ENCODE results near the gene DHX30.

Gene DHX30

GRCh38 chr3:47847801-47848518, 45.0 kb downstream of the DHX30 start:
- TF ChIP-seq CTCF (conservative IDR thresholded peaks at IDR 0.05; ENCODE audit: low read depth), result no peak
- ChIA-PET CTCF (no interaction called here), POLR2A (ENCODE audit: low non-redundant PET) (no interaction called here)
- no peak for DNase-seq (ENCODE audit: low spot score)
- H3K27ac ChIP-seq, result peak overlapping the region; percentile 51

GRCh38 chr3:47848599-47849117, 45.7 kb downstream of the DHX30 start:
- H3K27ac ChIP-seq, result peak overlapping the region; percentile 51
- DNase-seq (ENCODE audit: low spot score), result no peak
- POLR2A ChIA-PET (ENCODE audit: low non-redundant PET), result no interaction called here
- CTCF ChIA-PET, result no interaction called here
- no peak for TF ChIP-seq CTCF (conservative IDR thresholded peaks at IDR 0.05; ENCODE audit: low read depth)

GRCh38 chr3:47849186-47849698, 46.3 kb downstream of the DHX30 start:
- no peak for DNase-seq (ENCODE audit: low spot score)
- H3K27ac ChIP-seq, result peak overlapping the region; percentile 51
- TF ChIP-seq CTCF (conservative IDR thresholded peaks at IDR 0.05; ENCODE audit: low read depth), result no peak
- ChIA-PET POLR2A (ENCODE audit: low non-redundant PET) (interaction anchor here (0.6 kb wide), 1 partner anchor 319 kb away, joined by 8 read pairs; no protein-coding TSS in a partner anchor), CTCF (no interaction called here)

GRCh38 chr3:47849699-47850563, 47.0 kb downstream of the DHX30 start:
- CTCF ChIA-PET, result interaction anchor here (0.6 kb wide), 1 partner anchor 13 kb away, joined by 3 read pairs; no protein-coding TSS in a partner anchor
- POLR2A ChIA-PET (ENCODE audit: low non-redundant PET), result interaction anchor here (0.6 kb wide), 1 partner anchor 319 kb away, joined by 8 read pairs; no protein-coding TSS in a partner anchor
- peak overlapping the region; percentile 51 for H3K27ac ChIP-seq
- DNase-seq (ENCODE audit: low spot score), result no peak
- peak; percentile 36 for TF ChIP-seq CTCF (conservative IDR thresholded peaks at IDR 0.05; ENCODE audit: low read depth)

GRCh38 chr3:47850564-47851410, 47.8 kb downstream of the DHX30 start:
- peak overlapping the region; percentile 51 for H3K27ac ChIP-seq
- ChIA-PET POLR2A (ENCODE audit: low non-redundant PET) (no interaction called here), CTCF (interaction anchor here (0.6 kb wide), 1 partner anchor 14 kb away, joined by 3 read pairs; no protein-coding TSS in a partner anchor)
- TF ChIP-seq CTCF (conservative IDR thresholded peaks at IDR 0.05; ENCODE audit: low read depth), result no peak
- no peak for DNase-seq (ENCODE audit: low spot score)

Data from RWPE1 (cell line).